GM23338 (cell line): ENCODE results near the gene TEDC2. TPM values are rescaled to one million over a fixed set of nuclear protein-coding genes. Genes with fewer than 3 reads are reported as not detected.

Source experiments
- ATAC-seq: fragments of 200-7000 bp; cut with Tn5 transposase; 3 replicates; pipeline ENCODE4 v1.9.1; 2020
- DNase-seq: peaks from one replicate; pipeline ENCODE4 v3.0.0-alpha.2; 2015; ENCODE audit warnings: low spot score
- H2AFZ ChIP-seq: fragments of 200-600 bp; sonication (generic); 2 replicates; pipeline ENCODE4 v1.8.0; 2016; ENCODE audit warnings: antibody characterized with exemption, mild to moderate bottlenecking, moderate library complexity
- H3F3A ChIP-seq: fragments of 200-600 bp; sonication (generic); replicated peaks from 2 replicates; pipeline ENCODE4 v1.8.0; 2017; ENCODE audit warnings: antibody characterized with exemption, mixed run types, low read depth
- H3K27ac ChIP-seq: fragments of 200-600 bp; sonication (generic); 2 replicates; pipeline ENCODE4 v1.6.1; 2016; ENCODE audit warnings: low read depth
- H3K27me3 ChIP-seq: fragments of 200-600 bp; sonication (generic); 2 replicates; pipeline ENCODE4 v1.8.0; 2016; ENCODE audit warnings: mild to moderate bottlenecking, mixed run types, moderate library complexity; ENCODE audit not compliant: insufficient read depth
- H3K36me3 ChIP-seq: fragments of 200-600 bp; sonication (generic); 2 replicates; pipeline ENCODE4 v1.8.0; 2016; ENCODE audit warnings: mild to moderate bottlenecking; ENCODE audit not compliant: insufficient read depth
- H3K4me1 ChIP-seq: fragments of 200-600 bp; sonication (generic); 2 replicates; pipeline ENCODE4 v1.8.0; 2016; ENCODE audit warnings: mild to moderate bottlenecking, moderate library complexity; ENCODE audit not compliant: insufficient read depth
- H3K4me2 ChIP-seq: fragments of 200-600 bp; sonication (generic); 2 replicates; pipeline ENCODE4 v1.7.1; 2017; ENCODE audit warnings: mixed run types
- H3K4me3 ChIP-seq: fragments of 200-600 bp; sonication (generic); 2 replicates; pipeline ENCODE4 v1.6.1; 2016; ENCODE audit warnings: mixed run types
- H3K79me2 ChIP-seq: fragments of 200-600 bp; sonication (generic); replicated peaks from 2 replicates; pipeline ENCODE4 v1.8.0; 2017; ENCODE audit warnings: mild to moderate bottlenecking; ENCODE audit not compliant: insufficient read depth
- H3K9me2 ChIP-seq: fragments of 200-600 bp; sonication (generic); 2 replicates; pipeline ENCODE4 v1.8.0; 2017; ENCODE audit not compliant: insufficient read depth
- H4K20me1 ChIP-seq: fragments of 200-600 bp; sonication (generic); replicated peaks from 2 replicates; pipeline ENCODE4 v1.8.0; 2017; ENCODE audit warnings: mild to moderate bottlenecking; ENCODE audit not compliant: insufficient read depth
- H3K27ac Mint-ChIP-seq: 2 replicates; pipeline ENCODE4 v1.8.0; 2020; ENCODE audit warnings: inconsistent platforms, mild to moderate bottlenecking, moderate library complexity, mixed read lengths
- H3K27me3 Mint-ChIP-seq: 3 replicates; pipeline ENCODE4 v1.8.0; 2022; ENCODE audit warnings: low read depth, mild to moderate bottlenecking, moderate library complexity, mixed read lengths, inconsistent platforms; ENCODE audit not compliant: insufficient read depth, poor library complexity
- H3K36me3 Mint-ChIP-seq: 3 replicates; pipeline ENCODE4 v1.8.0; 2021; ENCODE audit warnings: low read depth, mild to moderate bottlenecking, inconsistent platforms, moderate library complexity, mixed read lengths
- H3K4me1 Mint-ChIP-seq: 3 replicates; pipeline ENCODE4 v1.8.0; 2020; ENCODE audit warnings: mild to moderate bottlenecking, inconsistent platforms, mixed read lengths
- H3K4me3 Mint-ChIP-seq: 3 replicates; pipeline ENCODE4 v1.8.0; 2021; ENCODE audit warnings: moderate library complexity, mild to moderate bottlenecking, inconsistent platforms, mixed read lengths
- H3K9me3 Mint-ChIP-seq: 3 replicates; pipeline ENCODE4 v1.8.0; 2020; ENCODE audit warnings: moderate library complexity, mild to moderate bottlenecking, inconsistent platforms, mixed read lengths
- CREB1 ChIP-seq: fragments of 250-450 bp; sonication (Bioruptor Pico); IDR thresholded peaks from 2 replicates; pipeline ENCODE4 v1.5.0; 2020; ENCODE audit warnings: low read depth, mild to moderate bottlenecking, moderate library complexity
- EZH2 ChIP-seq: fragments of 200-600 bp; sonication (generic); IDR thresholded peaks from one replicate; pipeline ENCODE4 v1.8.0; 2017; ENCODE audit warnings: antibody characterized with exemption, mild to moderate bottlenecking, low read depth; ENCODE audit not compliant: unreplicated experiment
- EZH2phosphoT487 ChIP-seq: fragments of 200-600 bp; sonication (generic); IDR thresholded peaks from one replicate; pipeline ENCODE4 v1.8.1; 2018; ENCODE audit warnings: antibody characterized with exemption; ENCODE audit not compliant: unreplicated experiment
- JUNB ChIP-seq: IDR thresholded peaks from one replicate; pipeline ENCODE4 v1.6.1; 2016; ENCODE audit warnings: antibody characterized with exemption; ENCODE audit not compliant: unreplicated experiment
- POLR2AphosphoS5 ChIP-seq: IDR thresholded peaks from 2 replicates; pipeline ENCODE4 v1.6.1; 2016; ENCODE audit warnings: antibody characterized with exemption, low read depth
- STAT1 ChIP-seq: IDR thresholded peaks from one replicate; pipeline ENCODE4 v1.6.1; 2016; ENCODE audit warnings: antibody characterized with exemption; ENCODE audit not compliant: unreplicated experiment
- ZNF462 ChIP-seq: fragments of 250-450 bp; sonication (Bioruptor Pico); IDR thresholded peaks from 2 replicates; pipeline ENCODE4 v1.5.0; 2020; ENCODE audit warnings: mild to moderate bottlenecking, moderate library complexity
- polyA plus RNA-seq: library from polyadenylated mRNA; unstranded; fragments of >200 nt; fragmentation: Nextera tagmentation; extraction: Ambion mirVana; gene quantifications from 2 replicates; pipeline ENCODE4 v1.2.1, GENCODE V29; 2016
- total RNA-seq: library from RNA; depleted of rRNA; stranded (reverse); fragments of >200 nt; shearing (Covaris generic); gene quantifications from 2 replicates; pipeline ENCODE4 v1.2.3, GENCODE V29; 2014
- TF ChIP-seq, protein P1 (sequence below), 2 experiments: fragments of 200-600 bp in 1 of 2; sonication (generic) in 1 of 2; conservative IDR thresholded peaks; 2 replicates each; pipeline versions ENCODE4 v1.5.1 to v1.6.1; 2016 to 2017; ENCODE audit warnings: antibody characterized with exemption in 2 of 2, low read depth in 2 of 2, mild to moderate bottlenecking in 2 of 2, moderate library complexity in 1 of 2
- TF ChIP-seq, protein P2 (sequence below): IDR thresholded peaks from one replicate; pipeline ENCODE4 v1.6.1; 2018; ENCODE audit warnings: antibody characterized with exemption; ENCODE audit not compliant: unreplicated experiment

The TEDC2 gene
- total and polyA plus RNA-seq, 2 experiments from 2014 or later = 50.6 to 98.9 TPM

GRCh38 chr16:2429034-2429770, 30.7 kb upstream of the TEDC2 start, which contains the start of gene CCNF (continued):
- TF ChIP-seq, protein P1, sequence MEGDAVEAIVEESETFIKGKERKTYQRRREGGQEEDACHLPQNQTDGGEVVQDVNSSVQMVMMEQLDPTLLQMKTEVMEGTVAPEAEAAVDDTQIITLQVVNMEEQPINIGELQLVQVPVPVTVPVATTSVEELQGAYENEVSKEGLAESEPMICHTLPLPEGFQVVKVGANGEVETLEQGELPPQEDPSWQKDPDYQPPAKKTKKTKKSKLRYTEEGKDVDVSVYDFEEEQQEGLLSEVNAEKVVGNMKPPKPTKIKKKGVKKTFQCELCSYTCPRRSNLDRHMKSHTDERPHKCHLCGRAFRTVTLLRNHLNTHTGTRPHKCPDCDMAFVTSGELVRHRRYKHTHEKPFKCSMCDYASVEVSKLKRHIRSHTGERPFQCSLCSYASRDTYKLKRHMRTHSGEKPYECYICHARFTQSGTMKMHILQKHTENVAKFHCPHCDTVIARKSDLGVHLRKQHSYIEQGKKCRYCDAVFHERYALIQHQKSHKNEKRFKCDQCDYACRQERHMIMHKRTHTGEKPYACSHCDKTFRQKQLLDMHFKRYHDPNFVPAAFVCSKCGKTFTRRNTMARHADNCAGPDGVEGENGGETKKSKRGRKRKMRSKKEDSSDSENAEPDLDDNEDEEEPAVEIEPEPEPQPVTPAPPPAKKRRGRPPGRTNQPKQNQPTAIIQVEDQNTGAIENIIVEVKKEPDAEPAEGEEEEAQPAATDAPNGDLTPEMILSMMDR (conservative IDR thresholded peaks at IDR 0.05; ENCODE audit: low read depth in 2 of 2) = no peak
- TF ChIP-seq EZH2phosphoT487 (no peak), EZH2 (no peak), POLR2AphosphoS5 (peak; percentile 81)
- TF ChIP-seq, protein P2, sequence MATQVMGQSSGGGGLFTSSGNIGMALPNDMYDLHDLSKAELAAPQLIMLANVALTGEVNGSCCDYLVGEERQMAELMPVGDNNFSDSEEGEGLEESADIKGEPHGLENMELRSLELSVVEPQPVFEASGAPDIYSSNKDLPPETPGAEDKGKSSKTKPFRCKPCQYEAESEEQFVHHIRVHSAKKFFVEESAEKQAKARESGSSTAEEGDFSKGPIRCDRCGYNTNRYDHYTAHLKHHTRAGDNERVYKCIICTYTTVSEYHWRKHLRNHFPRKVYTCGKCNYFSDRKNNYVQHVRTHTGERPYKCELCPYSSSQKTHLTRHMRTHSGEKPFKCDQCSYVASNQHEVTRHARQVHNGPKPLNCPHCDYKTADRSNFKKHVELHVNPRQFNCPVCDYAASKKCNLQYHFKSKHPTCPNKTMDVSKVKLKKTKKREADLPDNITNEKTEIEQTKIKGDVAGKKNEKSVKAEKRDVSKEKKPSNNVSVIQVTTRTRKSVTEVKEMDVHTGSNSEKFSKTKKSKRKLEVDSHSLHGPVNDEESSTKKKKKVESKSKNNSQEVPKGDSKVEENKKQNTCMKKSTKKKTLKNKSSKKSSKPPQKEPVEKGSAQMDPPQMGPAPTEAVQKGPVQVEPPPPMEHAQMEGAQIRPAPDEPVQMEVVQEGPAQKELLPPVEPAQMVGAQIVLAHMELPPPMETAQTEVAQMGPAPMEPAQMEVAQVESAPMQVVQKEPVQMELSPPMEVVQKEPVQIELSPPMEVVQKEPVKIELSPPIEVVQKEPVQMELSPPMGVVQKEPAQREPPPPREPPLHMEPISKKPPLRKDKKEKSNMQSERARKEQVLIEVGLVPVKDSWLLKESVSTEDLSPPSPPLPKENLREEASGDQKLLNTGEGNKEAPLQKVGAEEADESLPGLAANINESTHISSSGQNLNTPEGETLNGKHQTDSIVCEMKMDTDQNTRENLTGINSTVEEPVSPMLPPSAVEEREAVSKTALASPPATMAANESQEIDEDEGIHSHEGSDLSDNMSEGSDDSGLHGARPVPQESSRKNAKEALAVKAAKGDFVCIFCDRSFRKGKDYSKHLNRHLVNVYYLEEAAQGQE = no peak

GRCh38 chr16:2429771-2430663, 29.9 kb upstream of the TEDC2 start:
- no peak overlapping the region for H3K27ac ChIP-seq
- H3K4me1 ChIP-seq = peaks cover 11% of the 10 kb centered on the region; the same call in 1 of the 2 replicates
- ATAC-seq (peak; percentile 1; the same call in 2 of the 3 replicates), DNase-seq (peak; percentile 51)
- peaks cover 27% of the 10 kb centered on the region for H3K79me2 ChIP-seq
- Mint-ChIP-seq H3K36me3 (peaks cover 44% of the 10 kb centered on the region), H3K4me1 (peaks cover 21% of the 10 kb centered on the region), H3K4me3 (peak overlapping the region; percentile 92), H3K27me3 (peaks cover 18% of the 10 kb centered on the region), H3K9me3 (no peaks in the 10 kb centered on the region; the same call in 2 of the 3 replicates), H3K27ac (no peak overlapping the region)
- no peaks in the 10 kb centered on the region for H3K27me3 ChIP-seq
- no peaks in the 10 kb centered on the region for H3K9me2 ChIP-seq
- H4K20me1 ChIP-seq = peaks cover 20% of the 10 kb centered on the region
- H3K4me3 ChIP-seq = peak overlapping the region; percentile 98
- peak overlapping the region; percentile 99 for H3K4me2 ChIP-seq
- 0 out of 2 replicates have a peak, but pooled peaks cover 17% of the 10 kb centered on the region for H3F3A ChIP-seq
- peaks cover 25% of the 10 kb centered on the region for H3K36me3 ChIP-seq
- H2AFZ ChIP-seq = peak overlapping the region; percentile 89
- TF ChIP-seq JUNB (no peak), STAT1 (no peak), EZH2phosphoT487 (no peak), CREB1 (no peak), EZH2 (no peak), ZNF462 (CRISPR knock-in tag) (no peak)
